Measurements from ENCODE around the gene CYP3A4. TPM values are rescaled to one million over a fixed set of nuclear protein-coding genes. Genes with fewer than 3 reads are reported as not detected.
"Not testable (repeated sequence)": the region's sequence is repeated elsewhere in the genome, so short reads cannot be mapped to it uniquely, and the experiment has no call there.

CYP3A4 gene
- total RNA-seq, 2 experiments from 2014 or later, result not detected

GRCh38 chr7:99742737-99743394 is 41.1 kb downstream of the CYP3A4 start:
- Mint-ChIP-seq H3K4me3 (no peak overlapping the region), H3K36me3 (ENCODE audit: low read depth) (peaks cover 5% of the 10 kb centered on the region), H3K27ac (no peak overlapping the region), H3K27me3 (ENCODE audit: low read depth) (no peaks in the 10 kb centered on the region), H3K4me1 (ENCODE audit: low read depth) (peaks cover 10% of the 10 kb centered on the region), H3K9me3 (ENCODE audit: insufficient read depth) (peaks cover 4% of the 10 kb centered on the region)
- DNase-seq (no peak), ATAC-seq (no peak)
- ChIA-PET CTCF (no interaction called here), POLR2A (interaction anchor here (0.7 kb wide), 1 partner anchor 10 kb away, joined by 3 read pairs; no protein-coding TSS in a partner anchor)

GRCh38 chr7:99741441-99741795 is 42.6 kb downstream of the CYP3A4 start:
- Mint-ChIP-seq H3K9me3 (ENCODE audit: insufficient read depth) (peaks cover 4% of the 10 kb centered on the region), H3K4me1 (ENCODE audit: low read depth) (peaks cover 10% of the 10 kb centered on the region), H3K36me3 (ENCODE audit: low read depth) (peaks cover 5% of the 10 kb centered on the region), H3K4me3 (no peak overlapping the region), H3K27me3 (ENCODE audit: low read depth) (no peaks in the 10 kb centered on the region), H3K27ac (peak overlapping the region; percentile 27)
- ChIA-PET CTCF (no interaction called here), POLR2A (no interaction called here)
- ATAC-seq (no peak), DNase-seq (no peak)

GRCh38 chr7:99740573-99741440 is 43.2 kb downstream of the CYP3A4 start:
- Mint-ChIP-seq H3K4me3 (no peak overlapping the region), H3K27ac (peak overlapping the region; percentile 27), H3K4me1 (ENCODE audit: low read depth) (peaks cover 10% of the 10 kb centered on the region), H3K36me3 (ENCODE audit: low read depth) (peaks cover 5% of the 10 kb centered on the region), H3K27me3 (ENCODE audit: low read depth) (no peaks in the 10 kb centered on the region), H3K9me3 (ENCODE audit: insufficient read depth) (peaks cover 2% of the 10 kb centered on the region)
- POLR2A ChIA-PET, result no interaction called here
- CTCF ChIA-PET, result no interaction called here
- ATAC-seq (no peak), DNase-seq (no peak)

GRCh38 chr7:99739699-99740572 is 44.0 kb downstream of the CYP3A4 start:
- H3K4me3 Mint-ChIP-seq, result no peak overlapping the region
- ATAC-seq, result no peak
- peaks cover 5% of the 10 kb centered on the region for H3K36me3 Mint-ChIP-seq (ENCODE audit: low read depth)
- peaks cover 15% of the 10 kb centered on the region for H3K4me1 Mint-ChIP-seq (ENCODE audit: low read depth)
- POLR2A ChIA-PET, result no interaction called here
- no peak for DNase-seq
- CTCF ChIA-PET, result no interaction called here
- H3K9me3 Mint-ChIP-seq (ENCODE audit: insufficient read depth), result no peaks in the 10 kb centered on the region
- H3K27me3 Mint-ChIP-seq (ENCODE audit: low read depth), result no peaks in the 10 kb centered on the region
- H3K27ac Mint-ChIP-seq, result no peak overlapping the region

GRCh38 chr7:99737726-99738125 is 46.3 kb downstream of the CYP3A4 start:
- CTCF ChIA-PET, result no interaction called here
- no peak for DNase-seq
- Mint-ChIP-seq H3K27ac (no peak overlapping the region), H3K36me3 (ENCODE audit: low read depth) (peaks cover 5% of the 10 kb centered on the region), H3K9me3 (ENCODE audit: insufficient read depth) (no peaks in the 10 kb centered on the region), H3K27me3 (ENCODE audit: low read depth) (no peaks in the 10 kb centered on the region), H3K4me3 (no peak overlapping the region), H3K4me1 (ENCODE audit: low read depth) (peaks cover 15% of the 10 kb centered on the region)
- POLR2A ChIA-PET, result no interaction called here
- ATAC-seq, result no peak

- H3K36me3 Mint-ChIP-seq (ENCODE audit: low read depth); H3K27me3 Mint-ChIP-seq (ENCODE audit: low read depth); H3K9me3 Mint-ChIP-seq (ENCODE audit: insufficient read depth); POLR2A ChIA-PET; ATAC-seq; DNase-seq; H3K4me3 Mint-ChIP-seq; H3K27ac Mint-ChIP-seq: not testable (repeated sequence)
- H3K4me1 Mint-ChIP-seq (ENCODE audit: low read depth), result peaks cover 15% of the 10 kb centered on the region
- CTCF ChIA-PET, result interaction anchor here (1.0 kb wide), 1 partner anchor 16 kb away, joined by 4 read pairs; no protein-coding TSS in a partner anchor
These were observed 47.3 kb downstream of the CYP3A4 start for GRCh38 chr7:99736667-99737066.

- no peak within 1 kb of the TSS for H3K4me3 Mint-ChIP-seq
- DNase-seq (no peak), ATAC-seq (no peak)
- peaks cover 5% of the 10 kb centered on the region for H3K36me3 Mint-ChIP-seq (ENCODE audit: low read depth)
- POLR2A ChIA-PET, result no interaction called here
- no peaks in the 10 kb centered on the region for H3K27me3 Mint-ChIP-seq (ENCODE audit: low read depth)
- no peak within 1 kb of the TSS for H3K27ac Mint-ChIP-seq
- peaks cover 8% of the 10 kb centered on the region for H3K4me1 Mint-ChIP-seq (ENCODE audit: low read depth)
- no peaks in the 10 kb centered on the region for H3K9me3 Mint-ChIP-seq (ENCODE audit: insufficient read depth)
- CTCF ChIA-PET, result no interaction called here
These were observed 49.0 kb downstream of the CYP3A4 start, which contains the start of gene CYP3A7 for GRCh38 chr7:99734987-99735386. Gene CYP3A7 (minus strand): TSS chr7:99735196. CDS start chr7:99735093, 103 bp downstream.

- Mint-ChIP-seq H3K27me3 (ENCODE audit: low read depth) (no peaks in the 10 kb centered on the region), H3K4me1 (ENCODE audit: low read depth) (peaks cover 8% of the 10 kb centered on the region), H3K36me3 (ENCODE audit: low read depth) (peaks cover 3% of the 10 kb centered on the region), H3K9me3 (ENCODE audit: insufficient read depth) (no peaks in the 10 kb centered on the region), H3K27ac (no peak overlapping the region), H3K4me3 (no peak overlapping the region)
- DNase-seq (peak; percentile 27), ATAC-seq (no peak)
- ChIA-PET POLR2A (no interaction called here), CTCF (no interaction called here)
These were observed 50.5 kb downstream of the CYP3A4 start for GRCh38 chr7:99733448-99733847.

GRCh38 chr7:99733003-99733402 is 51.0 kb downstream of the CYP3A4 start:
- ChIA-PET POLR2A (no interaction called here), CTCF (no interaction called here)
- peaks cover 6% of the 10 kb centered on the region for H3K4me1 Mint-ChIP-seq (ENCODE audit: low read depth)
- ATAC-seq (no peak), DNase-seq (no peak)
- no peak overlapping the region for H3K27ac Mint-ChIP-seq
- no peak overlapping the region for H3K4me3 Mint-ChIP-seq
- H3K27me3 Mint-ChIP-seq (ENCODE audit: low read depth), result no peaks in the 10 kb centered on the region
- H3K9me3 Mint-ChIP-seq (ENCODE audit: insufficient read depth), result no peaks in the 10 kb centered on the region
- H3K36me3 Mint-ChIP-seq (ENCODE audit: low read depth), result peaks cover under 1% of the 10 kb centered on the region

GRCh38 chr7:99731638-99732374 is 52.2 kb downstream of the CYP3A4 start:
- POLR2A ChIA-PET, result no interaction called here
- no peak overlapping the region for H3K4me3 Mint-ChIP-seq
- CTCF ChIA-PET, result no interaction called here
- no peaks in the 10 kb centered on the region for H3K36me3 Mint-ChIP-seq (ENCODE audit: low read depth)
- no peaks in the 10 kb centered on the region for H3K27me3 Mint-ChIP-seq (ENCODE audit: low read depth)
- DNase-seq, result no peak
- no peak for ATAC-seq
- H3K9me3 Mint-ChIP-seq (ENCODE audit: insufficient read depth), result no peaks in the 10 kb centered on the region
- H3K4me1 Mint-ChIP-seq (ENCODE audit: low read depth), result peaks cover 4% of the 10 kb centered on the region
- no peak overlapping the region for H3K27ac Mint-ChIP-seq

- ATAC-seq, result no peak
- H3K27me3 Mint-ChIP-seq (ENCODE audit: low read depth), result no peaks in the 10 kb centered on the region
- ChIA-PET POLR2A (no interaction called here), CTCF (no interaction called here)
- H3K36me3 Mint-ChIP-seq (ENCODE audit: low read depth), result no peaks in the 10 kb centered on the region
- no peak for DNase-seq
- H3K27ac Mint-ChIP-seq, result no peak overlapping the region
- no peak overlapping the region for H3K4me3 Mint-ChIP-seq
- no peaks in the 10 kb centered on the region for H3K9me3 Mint-ChIP-seq (ENCODE audit: insufficient read depth)
- H3K4me1 Mint-ChIP-seq (ENCODE audit: low read depth), result peaks cover 4% of the 10 kb centered on the region
These were observed 53.0 kb downstream of the CYP3A4 start for GRCh38 chr7:99730992-99731391.
